ENCODE data around the gene GAS1.

DNA sequence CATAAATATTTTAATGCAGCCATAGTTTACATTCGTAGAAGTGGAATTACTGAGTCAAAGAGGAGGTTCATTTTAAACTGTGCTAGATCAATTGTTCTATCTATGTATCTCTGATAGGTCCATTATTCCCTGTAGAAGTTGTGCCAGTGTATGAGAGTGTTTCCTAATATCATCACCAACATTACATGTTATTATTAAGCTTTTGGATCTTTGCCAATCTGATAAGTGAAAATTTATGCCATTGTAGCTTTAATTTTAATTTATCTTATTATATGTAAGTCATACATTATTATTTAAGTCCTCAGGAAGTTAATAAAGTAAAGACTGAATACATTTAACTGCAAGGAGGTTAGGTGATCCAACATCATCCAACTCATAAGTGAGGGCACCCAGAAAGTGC lies 10.9 kb upstream of the GAS1 start:
- TF ChIP-seq, protein P1, sequence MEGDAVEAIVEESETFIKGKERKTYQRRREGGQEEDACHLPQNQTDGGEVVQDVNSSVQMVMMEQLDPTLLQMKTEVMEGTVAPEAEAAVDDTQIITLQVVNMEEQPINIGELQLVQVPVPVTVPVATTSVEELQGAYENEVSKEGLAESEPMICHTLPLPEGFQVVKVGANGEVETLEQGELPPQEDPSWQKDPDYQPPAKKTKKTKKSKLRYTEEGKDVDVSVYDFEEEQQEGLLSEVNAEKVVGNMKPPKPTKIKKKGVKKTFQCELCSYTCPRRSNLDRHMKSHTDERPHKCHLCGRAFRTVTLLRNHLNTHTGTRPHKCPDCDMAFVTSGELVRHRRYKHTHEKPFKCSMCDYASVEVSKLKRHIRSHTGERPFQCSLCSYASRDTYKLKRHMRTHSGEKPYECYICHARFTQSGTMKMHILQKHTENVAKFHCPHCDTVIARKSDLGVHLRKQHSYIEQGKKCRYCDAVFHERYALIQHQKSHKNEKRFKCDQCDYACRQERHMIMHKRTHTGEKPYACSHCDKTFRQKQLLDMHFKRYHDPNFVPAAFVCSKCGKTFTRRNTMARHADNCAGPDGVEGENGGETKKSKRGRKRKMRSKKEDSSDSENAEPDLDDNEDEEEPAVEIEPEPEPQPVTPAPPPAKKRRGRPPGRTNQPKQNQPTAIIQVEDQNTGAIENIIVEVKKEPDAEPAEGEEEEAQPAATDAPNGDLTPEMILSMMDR (conservative IDR thresholded peaks at IDR 0.05; ENCODE audit: low read depth, low read length), result no peak
- no peak for TF ChIP-seq EZH2 (IDR thresholded peaks at IDR 0.05; ENCODE audit: borderline replicate concordance, low read depth, low read length, poor library complexity, severe bottlenecking)
